Mammary epithelial cell (primary cell): ENCODE results near the gene MAGEA6.
"Not testable (repeated sequence)": the region's sequence is repeated elsewhere in the genome, so short reads cannot be mapped to it uniquely, and the experiment has no call there.

Experiments
- EZH2 ChIP-seq: IDR thresholded peaks from 2 replicates; pipeline ENCODE4 v1.6.1; 2012; ENCODE audit warnings: low read length, inconsistent platforms, borderline replicate concordance
- TF ChIP-seq, protein P1 (sequence below), 2 donors: IDR thresholded peaks in 1 of 2; conservative IDR thresholded peaks in 1 of 2; 2 replicates each; pipeline ENCODE4 v1.5.1; 2011 to 2012; ENCODE audit warnings: inconsistent platforms in 2 of 2, low read length in 2 of 2, mild to moderate bottlenecking in 2 of 2, control low read depth in 1 of 2, low read depth in 1 of 2; ENCODE audit not compliant: insufficient read depth in 1 of 2; ENCODE audit errors: extremely low read depth in 1 of 2

- TF ChIP-seq, protein P1, sequence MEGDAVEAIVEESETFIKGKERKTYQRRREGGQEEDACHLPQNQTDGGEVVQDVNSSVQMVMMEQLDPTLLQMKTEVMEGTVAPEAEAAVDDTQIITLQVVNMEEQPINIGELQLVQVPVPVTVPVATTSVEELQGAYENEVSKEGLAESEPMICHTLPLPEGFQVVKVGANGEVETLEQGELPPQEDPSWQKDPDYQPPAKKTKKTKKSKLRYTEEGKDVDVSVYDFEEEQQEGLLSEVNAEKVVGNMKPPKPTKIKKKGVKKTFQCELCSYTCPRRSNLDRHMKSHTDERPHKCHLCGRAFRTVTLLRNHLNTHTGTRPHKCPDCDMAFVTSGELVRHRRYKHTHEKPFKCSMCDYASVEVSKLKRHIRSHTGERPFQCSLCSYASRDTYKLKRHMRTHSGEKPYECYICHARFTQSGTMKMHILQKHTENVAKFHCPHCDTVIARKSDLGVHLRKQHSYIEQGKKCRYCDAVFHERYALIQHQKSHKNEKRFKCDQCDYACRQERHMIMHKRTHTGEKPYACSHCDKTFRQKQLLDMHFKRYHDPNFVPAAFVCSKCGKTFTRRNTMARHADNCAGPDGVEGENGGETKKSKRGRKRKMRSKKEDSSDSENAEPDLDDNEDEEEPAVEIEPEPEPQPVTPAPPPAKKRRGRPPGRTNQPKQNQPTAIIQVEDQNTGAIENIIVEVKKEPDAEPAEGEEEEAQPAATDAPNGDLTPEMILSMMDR (conservative IDR thresholded peaks at IDR 0.05 in 1 of 2, IDR thresholded peaks at IDR 0.05 in 1 of 2; ENCODE audit: extremely low read depth in 1 of 2, insufficient read depth in 1 of 2, low read depth in 1 of 2, low read length in 2 of 2) = not testable (repeated sequence)
- TF ChIP-seq EZH2 = not testable (repeated sequence)
Observed at GRCh38 chrX:152787062-152787461, 17.6 kb upstream of the MAGEA6 start.
